GM12872 (cell line): ENCODE data around the gene FBXO31.

ENCODE experiments used
- TF ChIP-seq, protein P1 (sequence below): IDR thresholded peaks from 3 replicates; pipeline ENCODE4 v1.5.1; 2011; ENCODE audit warnings: low read depth, mild to moderate bottlenecking, low read length, moderate library complexity; ENCODE audit not compliant: insufficient read depth

The FBXO31 gene

DNA sequence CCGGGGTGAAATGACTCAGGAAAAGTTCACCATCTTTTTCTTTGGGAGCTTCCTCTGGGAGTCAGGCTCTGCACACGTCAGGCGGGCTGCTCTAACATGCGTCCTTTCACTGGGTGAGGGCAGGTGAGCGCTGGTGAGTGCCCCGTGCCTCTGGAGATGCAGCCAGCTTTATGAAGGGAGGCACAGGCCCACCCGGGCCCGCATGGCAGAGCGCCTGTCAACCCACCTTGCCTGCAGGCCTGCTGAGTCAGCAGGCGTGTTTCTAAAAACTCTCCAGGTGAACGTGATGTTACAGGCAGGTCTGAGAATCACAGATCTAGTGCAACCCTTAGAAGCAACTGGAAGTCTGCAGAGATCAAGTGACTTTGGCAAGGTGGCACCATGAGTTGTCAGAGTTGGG is 27.0 kb upstream of the FBXO31 start:
- TF ChIP-seq, protein P1, sequence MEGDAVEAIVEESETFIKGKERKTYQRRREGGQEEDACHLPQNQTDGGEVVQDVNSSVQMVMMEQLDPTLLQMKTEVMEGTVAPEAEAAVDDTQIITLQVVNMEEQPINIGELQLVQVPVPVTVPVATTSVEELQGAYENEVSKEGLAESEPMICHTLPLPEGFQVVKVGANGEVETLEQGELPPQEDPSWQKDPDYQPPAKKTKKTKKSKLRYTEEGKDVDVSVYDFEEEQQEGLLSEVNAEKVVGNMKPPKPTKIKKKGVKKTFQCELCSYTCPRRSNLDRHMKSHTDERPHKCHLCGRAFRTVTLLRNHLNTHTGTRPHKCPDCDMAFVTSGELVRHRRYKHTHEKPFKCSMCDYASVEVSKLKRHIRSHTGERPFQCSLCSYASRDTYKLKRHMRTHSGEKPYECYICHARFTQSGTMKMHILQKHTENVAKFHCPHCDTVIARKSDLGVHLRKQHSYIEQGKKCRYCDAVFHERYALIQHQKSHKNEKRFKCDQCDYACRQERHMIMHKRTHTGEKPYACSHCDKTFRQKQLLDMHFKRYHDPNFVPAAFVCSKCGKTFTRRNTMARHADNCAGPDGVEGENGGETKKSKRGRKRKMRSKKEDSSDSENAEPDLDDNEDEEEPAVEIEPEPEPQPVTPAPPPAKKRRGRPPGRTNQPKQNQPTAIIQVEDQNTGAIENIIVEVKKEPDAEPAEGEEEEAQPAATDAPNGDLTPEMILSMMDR = no peak

DNA sequence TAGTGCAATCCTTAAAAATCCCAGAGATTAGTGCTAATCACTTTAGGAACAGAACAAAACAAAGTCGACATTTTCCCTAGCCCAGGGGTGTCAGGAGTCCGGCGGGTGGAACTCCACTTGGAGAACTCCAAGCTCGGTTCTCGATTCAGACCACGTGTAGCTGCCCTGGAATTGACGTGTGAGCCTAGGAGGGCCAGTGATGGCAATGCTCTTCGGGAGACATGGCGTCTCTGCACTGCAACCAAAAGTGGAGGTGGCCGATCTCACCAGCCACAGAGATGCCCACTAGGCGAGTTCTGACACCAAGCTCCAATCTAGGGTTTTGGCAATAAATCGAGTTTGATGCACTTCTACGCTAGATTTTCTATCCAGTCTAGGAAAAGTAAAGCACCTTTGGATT is 26.2 kb upstream of the FBXO31 start:
- TF ChIP-seq, protein P1 = no peak

DNA sequence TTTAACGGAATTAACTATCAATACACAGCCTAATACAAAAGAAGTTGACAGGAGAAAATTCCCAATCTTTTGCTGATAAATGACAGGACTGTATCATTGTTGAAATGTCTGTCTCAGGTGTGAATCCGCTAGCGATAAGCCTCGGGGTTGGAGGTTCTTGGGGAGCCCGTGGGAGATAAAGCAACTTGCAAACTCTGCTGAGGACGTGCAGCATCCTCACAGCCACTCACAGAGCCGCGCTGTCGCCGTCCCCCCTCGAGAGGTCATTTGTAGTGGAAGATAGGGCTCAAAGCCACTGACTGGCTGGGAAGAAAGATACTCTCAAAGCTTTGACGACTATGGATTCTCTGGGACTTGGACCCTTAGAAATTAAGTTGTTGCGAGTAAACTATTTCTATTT is 25.6 kb upstream of the FBXO31 start:
- TF ChIP-seq, protein P1 = no peak

DNA sequence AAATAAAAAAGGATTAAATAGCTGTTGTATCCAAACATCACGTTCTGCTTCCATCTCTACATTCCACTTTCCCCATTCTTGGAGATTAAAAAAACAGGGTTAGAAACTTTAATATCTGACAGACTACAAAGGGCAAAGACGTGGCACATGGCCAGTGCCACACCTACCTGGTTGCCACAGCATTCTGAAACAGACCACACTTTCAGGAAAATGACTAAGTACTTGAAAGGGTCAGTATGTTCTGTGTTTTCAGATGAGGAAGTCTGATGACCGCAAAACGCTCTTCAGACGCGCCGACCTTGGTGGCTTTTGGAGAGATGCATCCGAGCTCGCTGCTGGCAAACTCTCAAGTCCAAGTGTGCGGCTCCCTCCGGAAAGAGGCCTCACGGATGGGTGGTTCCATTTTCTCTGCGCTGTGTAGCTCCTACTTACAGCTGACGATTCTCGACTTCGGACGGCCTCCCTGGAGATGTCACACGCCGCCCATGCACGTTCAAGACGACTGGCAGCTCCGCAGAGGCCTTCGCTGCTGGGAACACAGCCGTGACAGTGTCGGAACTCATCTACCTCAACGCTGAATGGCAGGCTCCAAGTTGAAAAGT is 24.0 kb upstream of the FBXO31 start:
- TF ChIP-seq, protein P1 = no peak

DNA sequence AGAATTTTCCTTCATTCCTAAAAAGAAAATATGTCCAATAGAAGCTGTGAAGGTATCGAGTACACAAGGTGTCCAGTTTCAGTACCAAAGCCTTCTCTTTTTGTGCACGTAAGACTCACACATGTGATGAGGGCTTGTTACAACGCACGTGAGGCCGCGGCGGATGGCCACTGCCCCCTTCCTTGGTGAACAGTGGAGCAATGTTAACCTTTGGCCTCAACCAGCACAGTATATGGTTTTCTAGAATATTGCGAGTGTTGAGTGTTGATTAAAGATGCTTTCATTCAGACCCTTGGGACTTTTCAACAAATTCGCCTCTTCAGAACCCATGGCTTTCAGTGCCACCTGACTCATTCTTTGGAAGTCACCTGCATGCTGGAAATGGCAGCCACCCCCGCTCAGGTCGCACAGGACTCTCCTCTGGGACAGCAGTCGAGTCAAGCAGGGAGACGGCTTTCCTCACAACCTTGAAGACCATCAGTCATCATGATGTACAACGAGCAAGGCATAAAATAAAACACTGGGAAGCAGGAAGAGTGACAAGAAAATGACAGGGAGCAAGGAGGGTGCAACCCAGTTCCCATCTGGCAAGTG is 23.0 kb upstream of the FBXO31 start:
- TF ChIP-seq, protein P1 = no peak

DNA sequence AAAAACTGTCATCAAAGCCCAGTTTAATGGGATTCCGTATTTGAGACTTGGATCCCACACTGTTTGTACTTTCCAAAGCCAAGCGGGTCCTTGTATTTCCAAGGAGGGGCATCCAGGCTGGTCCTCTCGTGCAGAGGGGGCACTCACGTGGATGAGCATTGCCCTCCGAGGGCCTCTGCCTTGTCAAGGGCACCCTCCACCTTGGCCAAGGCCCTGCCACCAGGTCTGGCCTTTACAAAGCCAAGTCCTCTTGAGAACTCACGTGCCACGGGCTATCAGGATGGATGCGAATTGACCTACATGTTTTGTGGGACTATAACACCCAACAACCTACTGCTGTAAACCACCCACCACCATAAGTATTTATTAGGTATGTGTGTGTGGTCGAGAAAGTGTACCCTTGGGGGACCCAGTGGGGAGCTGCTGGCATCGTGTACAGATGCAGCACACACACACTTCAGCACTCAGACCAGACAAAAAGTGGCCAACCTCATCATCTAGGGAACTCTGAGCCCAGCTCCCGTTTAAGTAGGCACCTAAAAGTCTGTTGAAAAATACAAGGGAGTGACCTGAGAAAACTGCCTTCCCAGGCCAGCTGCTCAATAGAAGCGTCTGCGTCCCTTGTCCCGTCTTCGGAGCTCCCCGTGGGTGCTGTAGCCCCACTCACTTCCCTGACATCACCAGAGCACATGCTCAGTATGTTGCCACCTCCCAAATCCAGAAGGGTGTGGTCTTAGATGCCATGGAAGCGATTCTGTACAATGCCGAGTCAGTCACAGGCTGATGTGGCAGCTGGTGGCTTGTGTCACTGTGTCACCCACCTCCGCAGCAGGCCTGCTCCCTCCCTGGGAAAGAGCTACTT is 21.4 kb upstream of the FBXO31 start:
- TF ChIP-seq, protein P1 = no peak

DNA sequence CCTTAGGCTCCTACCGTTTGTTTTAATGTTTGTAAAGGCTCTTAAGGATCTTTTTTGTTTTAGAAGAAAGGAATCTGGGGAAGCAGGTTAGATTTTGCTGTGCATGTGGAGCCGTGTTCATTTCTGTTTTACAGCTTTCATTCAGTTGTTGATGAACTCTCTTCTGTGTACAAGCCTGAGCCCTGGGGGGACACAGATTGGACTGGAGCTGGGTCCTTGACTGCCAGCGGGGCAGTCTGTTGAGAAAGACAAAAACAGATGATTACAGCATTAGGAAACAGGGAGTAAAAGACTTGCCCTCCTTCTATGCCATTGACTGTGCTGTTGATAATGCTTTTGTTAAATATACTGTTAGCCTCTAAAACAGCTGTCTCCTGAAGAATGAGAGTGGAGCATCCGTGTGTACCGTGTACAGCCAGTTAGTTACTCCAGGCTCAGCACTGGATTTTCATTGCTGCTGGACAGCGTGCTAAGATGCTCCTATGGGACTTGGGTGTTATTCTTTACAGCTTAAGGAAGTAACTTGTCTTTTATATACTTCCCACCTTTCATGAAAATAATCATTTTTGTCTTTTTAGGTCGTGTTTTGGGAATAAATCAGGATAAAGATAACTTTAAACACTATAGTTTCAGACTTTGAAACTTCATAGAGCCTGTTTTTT is 11.7 kb upstream of the FBXO31 start:
- TF ChIP-seq, protein P1 = no peak
